ENCODE data around the gene HEATR9. TPM values are rescaled to one million over a fixed set of nuclear protein-coding genes. Genes with fewer than 3 reads are reported as not detected.
A peak's percentile ranks its signal among the peaks of the same experiment; 100 is the strongest.

HEATR9 gene
- total RNA-seq, 1 donor from 2014 or later: not detected

GRCh38 chr17:35809855-35810461 is 58.7 kb downstream of the HEATR9 start:
- peak overlapping the region; percentile 85 for H3K4me3 ChIP-seq (ENCODE audit: low read depth, low read length)
- no peak for TF ChIP-seq CTCF (conservative IDR thresholded peaks at IDR 0.05; ENCODE audit: low read depth, low read length)
- no peak for DNase-seq (ENCODE audit: low read depth)

GRCh38 chr17:35808962-35809854 is 59.5 kb downstream of the HEATR9 start, which contains the start of gene TAF15:
TAF15 (plus strand) TSS chr17:35809484; CDS start chr17:35809570, 86 bp downstream.
- peak within 1 kb of the TSS; percentile 85 for H3K4me3 ChIP-seq (ENCODE audit: low read depth, low read length)
- peak; percentile 79 for TF ChIP-seq CTCF (conservative IDR thresholded peaks at IDR 0.05; ENCODE audit: low read depth, low read length)
- peak; percentile 90 for DNase-seq (ENCODE audit: low read depth)

- DNase-seq (ENCODE audit: low read depth): no peak
- TF ChIP-seq CTCF (conservative IDR thresholded peaks at IDR 0.05; ENCODE audit: low read depth, low read length): no peak
- peak overlapping the region; percentile 85 for H3K4me3 ChIP-seq (ENCODE audit: low read depth, low read length)
These were observed 60.3 kb downstream of the HEATR9 start for GRCh38 chr17:35808240-35808961.

- no peak overlapping the region for H3K4me3 ChIP-seq (ENCODE audit: low read depth, low read length)
- no peak for TF ChIP-seq CTCF (conservative IDR thresholded peaks at IDR 0.05; ENCODE audit: low read depth, low read length)
- no peak for DNase-seq (ENCODE audit: low read depth)
These were observed 61.1 kb downstream of the HEATR9 start for GRCh38 chr17:35807371-35808144.

Other genes with a start within 250 kb of the HEATR9 start
- 0.92 and 1.6 TPM in 2 replicates for gene RASL10B, start 137.3 kb downstream of the HEATR9 start, total RNA-seq
- not detected in 2 replicates for gene GAS2L2, start 115.7 kb downstream of the HEATR9 start, total RNA-seq
- 1.0 TPM in 1 of 2 replicates, not detected in the other for gene C17orf50, start 108.0 kb downstream of the HEATR9 start, total RNA-seq
- not detected in 2 replicates for gene MMP28, start 73.2 kb downstream of the HEATR9 start, total RNA-seq
- 17.3 and 28.1 TPM in 2 replicates for gene TAF15, start 59.4 kb downstream of the HEATR9 start, total RNA-seq
- not detected in 2 replicates for gene CCL5, start 11.5 kb upstream of the HEATR9 start, total RNA-seq
- gene RDM1, start 61.9 kb upstream of the HEATR9 start, total RNA-seq: 2.8 and 4.0 TPM in 2 replicates
- not detected in 2 replicates for gene LYZL6, start 74.8 kb upstream of the HEATR9 start, total RNA-seq
- gene CCL16, start 112.6 kb upstream of the HEATR9 start, total RNA-seq: not detected in 2 replicates
- not detected in 2 replicates for gene CCL14, start 117.8 kb upstream of the HEATR9 start, total RNA-seq
- gene CCL15, start 132.7 kb upstream of the HEATR9 start, total RNA-seq: not detected in 2 replicates
- gene CCL23, start 149.1 kb upstream of the HEATR9 start, total RNA-seq: not detected in 2 replicates
- gene CCL18, start 195.4 kb upstream of the HEATR9 start, total RNA-seq: not detected in 2 replicates
- gene CCL3, start 221.3 kb upstream of the HEATR9 start, total RNA-seq: 1.3 TPM in 1 of 2 replicates, not detected in the other
- 0.40 TPM in 1 of 2 replicates, not detected in the other for gene CCL4, start 234.9 kb upstream of the HEATR9 start, total RNA-seq